Measurements from ENCODE around the gene CDKL2. TPM values are rescaled to one million over a fixed set of nuclear protein-coding genes. Genes with fewer than 3 reads are reported as not detected.
"Not testable (repeated sequence)": the region's sequence is repeated elsewhere in the genome, so short reads cannot be mapped to it uniquely, and the experiment has no call there.

CDKL2 gene
- total RNA-seq, 3 donors from 2014 or later (not counting 1 experiment from before 2014, with no cell fraction given) = 0.19 to 0.63 (median 0.32) TPM

DNA sequence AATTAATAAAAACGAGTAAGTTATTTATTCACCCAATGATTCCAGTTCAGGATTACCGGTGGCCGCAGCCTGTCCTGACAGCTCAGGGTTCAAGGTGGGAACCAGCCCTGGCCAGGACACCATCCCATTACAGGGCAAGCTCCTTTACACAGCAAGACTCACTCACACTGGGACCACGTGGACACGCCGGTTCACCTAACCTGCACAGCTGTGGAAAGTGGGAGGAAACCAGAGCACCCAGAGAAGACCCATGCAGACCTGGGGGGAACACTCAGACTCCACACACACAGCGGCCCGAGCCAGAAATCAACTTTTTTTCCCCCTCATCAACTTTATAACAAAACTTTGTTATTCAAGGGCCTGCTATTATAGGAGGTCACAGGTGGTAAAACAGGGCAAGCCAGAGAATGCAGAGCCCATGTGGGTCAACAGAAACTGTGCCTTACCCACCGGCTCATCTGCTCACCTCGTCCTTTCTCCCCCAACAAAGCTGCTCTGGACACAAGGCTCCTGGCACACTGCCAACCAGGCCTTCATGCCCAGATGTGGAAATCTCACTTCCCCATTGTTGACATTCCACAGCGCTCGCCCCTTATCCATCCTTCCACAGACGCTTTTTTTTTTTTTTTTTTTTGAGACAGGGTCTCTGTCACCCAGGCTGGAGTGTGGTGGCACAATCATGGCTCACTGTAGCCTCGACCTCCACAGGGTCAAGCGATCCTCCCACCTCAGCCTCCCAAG lies 82.5 kb downstream of the CDKL2 start:
- H3K36me3 Mint-ChIP-seq = no peaks in the 10 kb centered on the region
- ATAC-seq = no peak
- Histone ChIP-seq H3K9me3 (ENCODE audit: control insufficient read depth, insufficient read depth, low read length) (no peaks in the 10 kb centered on the region), H3K27ac (ENCODE audit: low read length) (no peak overlapping the region), H3K27me3 (ENCODE audit: control insufficient read depth, insufficient read depth, low read length) (no peaks in the 10 kb centered on the region), H3K4me3 (ENCODE audit: low read length) (no peak overlapping the region), H3K36me3 (ENCODE audit: control insufficient read depth, insufficient read depth, low read length) (peaks cover 6% of the 10 kb centered on the region), H3K4me1 (ENCODE audit: control insufficient read depth, insufficient read depth, low read length) (no peaks in the 10 kb centered on the region)
- intact Hi-C loops (cut with micrococcal nuclease) = no loop called here
- TF ChIP-seq, protein P1, sequence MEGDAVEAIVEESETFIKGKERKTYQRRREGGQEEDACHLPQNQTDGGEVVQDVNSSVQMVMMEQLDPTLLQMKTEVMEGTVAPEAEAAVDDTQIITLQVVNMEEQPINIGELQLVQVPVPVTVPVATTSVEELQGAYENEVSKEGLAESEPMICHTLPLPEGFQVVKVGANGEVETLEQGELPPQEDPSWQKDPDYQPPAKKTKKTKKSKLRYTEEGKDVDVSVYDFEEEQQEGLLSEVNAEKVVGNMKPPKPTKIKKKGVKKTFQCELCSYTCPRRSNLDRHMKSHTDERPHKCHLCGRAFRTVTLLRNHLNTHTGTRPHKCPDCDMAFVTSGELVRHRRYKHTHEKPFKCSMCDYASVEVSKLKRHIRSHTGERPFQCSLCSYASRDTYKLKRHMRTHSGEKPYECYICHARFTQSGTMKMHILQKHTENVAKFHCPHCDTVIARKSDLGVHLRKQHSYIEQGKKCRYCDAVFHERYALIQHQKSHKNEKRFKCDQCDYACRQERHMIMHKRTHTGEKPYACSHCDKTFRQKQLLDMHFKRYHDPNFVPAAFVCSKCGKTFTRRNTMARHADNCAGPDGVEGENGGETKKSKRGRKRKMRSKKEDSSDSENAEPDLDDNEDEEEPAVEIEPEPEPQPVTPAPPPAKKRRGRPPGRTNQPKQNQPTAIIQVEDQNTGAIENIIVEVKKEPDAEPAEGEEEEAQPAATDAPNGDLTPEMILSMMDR (IDR thresholded peaks at IDR 0.05) = no peak
- H3K27ac Mint-ChIP-seq = no peak overlapping the region
- H3K4me3 Mint-ChIP-seq = no peak overlapping the region
- 91% methylated on average over 13 of the region's 15 CpGs for WGBS (ENCODE audit: insufficient coverage)
- no peaks in the 10 kb centered on the region for H3K27me3 Mint-ChIP-seq (ENCODE audit: low read depth in 2 of 2)
- DNase-seq = no peak
- H3K9me3 Mint-ChIP-seq = no peaks in the 10 kb centered on the region
- no peaks in the 10 kb centered on the region for H3K4me1 Mint-ChIP-seq

DNA sequence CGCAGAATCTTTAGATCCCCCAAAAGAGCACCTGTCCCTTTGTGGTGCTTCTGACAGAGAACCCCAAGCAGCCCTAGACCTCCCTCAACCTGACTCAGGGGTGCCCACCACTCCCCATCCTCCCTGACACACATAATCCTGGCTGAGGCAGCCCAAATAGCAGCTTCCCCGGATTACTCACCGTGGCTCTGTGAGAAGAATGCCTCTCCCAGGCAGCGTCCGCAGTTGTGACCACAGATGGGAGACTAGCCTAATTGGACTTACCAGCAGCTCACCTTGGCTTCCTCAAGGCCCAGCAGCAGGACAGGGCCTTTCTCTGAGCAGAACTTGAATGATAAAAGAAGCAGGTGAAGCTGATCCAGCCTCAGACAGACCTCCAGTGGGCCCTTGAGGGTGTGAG lies 84.8 kb downstream of the CDKL2 start:
- Mint-ChIP-seq H3K36me3 (no peaks in the 10 kb centered on the region), H3K9me3 (no peaks in the 10 kb centered on the region), H3K27me3 (ENCODE audit: low read depth in 2 of 2) (no peaks in the 10 kb centered on the region), H3K4me3 (no peak overlapping the region), H3K27ac (no peak overlapping the region), H3K4me1 (no peaks in the 10 kb centered on the region)
- DNase-seq (no peak), ATAC-seq (no peak)
- Histone ChIP-seq H3K36me3 (ENCODE audit: control insufficient read depth, insufficient read depth, low read length) (peaks cover 6% of the 10 kb centered on the region), H3K27ac (ENCODE audit: low read length) (no peak overlapping the region), H3K9me3 (ENCODE audit: control insufficient read depth, insufficient read depth, low read length) (no peaks in the 10 kb centered on the region), H3K4me1 (ENCODE audit: control insufficient read depth, insufficient read depth, low read length) (no peaks in the 10 kb centered on the region), H3K4me3 (ENCODE audit: low read length) (no peak overlapping the region), H3K27me3 (ENCODE audit: control insufficient read depth, insufficient read depth, low read length) (no peaks in the 10 kb centered on the region)
- 95% methylated on average over 5 of the region's 5 CpGs for WGBS (ENCODE audit: insufficient coverage)
- intact Hi-C loops (cut with micrococcal nuclease) = no loop called here
- TF ChIP-seq, protein P1 (IDR thresholded peaks at IDR 0.05) = no peak

DNA sequence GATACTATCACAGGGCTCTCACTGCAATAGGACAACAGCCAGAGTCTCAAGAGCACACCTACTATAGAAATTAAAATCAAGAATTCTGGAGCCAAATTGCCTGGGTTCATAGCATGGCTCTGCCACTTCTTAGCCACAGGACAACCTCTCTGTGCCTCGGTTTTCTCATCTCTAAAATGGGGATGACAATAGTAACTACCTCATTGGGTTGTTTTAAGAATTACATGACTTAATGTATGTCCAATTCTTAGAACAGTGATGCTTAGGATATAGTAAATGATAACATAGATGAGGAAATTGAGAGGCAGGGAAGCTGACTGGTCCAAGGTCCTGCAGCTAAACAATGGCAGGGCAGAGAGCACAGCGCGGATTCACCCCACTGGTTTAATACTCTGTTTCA lies 85.5 kb downstream of the CDKL2 start:
- H3K36me3 Mint-ChIP-seq = no peaks in the 10 kb centered on the region
- ATAC-seq (no peak), DNase-seq (no peak)
- H3K4me3 ChIP-seq (ENCODE audit: low read length) = no peak overlapping the region
- H3K4me1 ChIP-seq (ENCODE audit: control insufficient read depth, insufficient read depth, low read length) = no peaks in the 10 kb centered on the region
- no peaks in the 10 kb centered on the region for H3K9me3 Mint-ChIP-seq
- peaks cover 6% of the 10 kb centered on the region for H3K36me3 ChIP-seq (ENCODE audit: control insufficient read depth, insufficient read depth, low read length)
- H3K4me1 Mint-ChIP-seq = no peaks in the 10 kb centered on the region
- H3K4me3 Mint-ChIP-seq = no peak overlapping the region
- WGBS (ENCODE audit: insufficient coverage) = 90% methylated on average over 3 of the region's 3 CpGs
- intact Hi-C loops (cut with micrococcal nuclease) = no loop called here
- TF ChIP-seq, protein P1 (IDR thresholded peaks at IDR 0.05) = no peak
- no peak overlapping the region for H3K27ac Mint-ChIP-seq
- H3K27ac ChIP-seq (ENCODE audit: low read length) = no peak overlapping the region
- H3K27me3 Mint-ChIP-seq (ENCODE audit: low read depth in 2 of 2) = no peaks in the 10 kb centered on the region
- no peaks in the 10 kb centered on the region for H3K27me3 ChIP-seq (ENCODE audit: control insufficient read depth, insufficient read depth, low read length)
- H3K9me3 ChIP-seq (ENCODE audit: control insufficient read depth, insufficient read depth, low read length) = no peaks in the 10 kb centered on the region

DNA sequence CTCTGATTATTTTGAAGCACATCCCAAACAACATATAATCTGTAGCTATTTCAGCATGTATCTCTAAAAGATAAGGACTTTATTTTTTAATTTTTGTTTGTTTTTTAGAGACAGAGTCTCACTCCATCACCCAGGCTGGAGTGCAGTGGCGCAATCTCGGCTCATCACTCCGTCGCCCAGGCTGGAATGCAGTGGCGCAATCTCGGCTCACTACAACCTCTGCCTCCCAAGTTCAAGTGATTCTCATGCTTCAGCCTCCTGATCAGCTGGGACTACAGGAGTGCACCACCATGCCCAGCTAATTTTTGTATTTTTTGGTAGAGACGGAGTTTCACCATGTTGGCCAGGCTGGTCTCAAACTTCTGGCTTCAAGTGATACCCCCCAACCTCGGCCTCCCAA lies 86.1 kb downstream of the CDKL2 start:
- H3K36me3 Mint-ChIP-seq; H3K4me1 ChIP-seq (ENCODE audit: control insufficient read depth, insufficient read depth, low read length); H3K4me3 Mint-ChIP-seq; H3K27me3 ChIP-seq (ENCODE audit: control insufficient read depth, insufficient read depth, low read length); DNase-seq; intact Hi-C loops (cut with micrococcal nuclease); H3K9me3 ChIP-seq (ENCODE audit: control insufficient read depth, insufficient read depth, low read length); H3K4me1 Mint-ChIP-seq; H3K36me3 ChIP-seq (ENCODE audit: control insufficient read depth, insufficient read depth, low read length); H3K27ac ChIP-seq (ENCODE audit: low read length); H3K27me3 Mint-ChIP-seq (ENCODE audit: low read depth in 2 of 2); ATAC-seq; H3K4me3 ChIP-seq (ENCODE audit: low read length); H3K27ac Mint-ChIP-seq; H3K9me3 Mint-ChIP-seq: not testable (repeated sequence)
- WGBS (ENCODE audit: insufficient coverage) = 97% methylated on average over 8 of the region's 8 CpGs

Data from natural killer cell (primary cell).